Right lobe of liver (tissue), 4 donors: Measurements from ENCODE around the gene PDCD10.

ENCODE experiments used
- CTCF ChIP-seq, 4 donors: fragments of 200-600 bp in 3 of 4; fragments of 450-650 bp in 1 of 4; IDR thresholded peaks; one replicate each; pipeline versions ENCODE4 v1.5.1 to v1.8.0; 2016 to 2022; ENCODE audit warnings: antibody characterized with exemption in 4 of 4, mild to moderate bottlenecking in 2 of 4
- POLR2A ChIP-seq: fragments of 450-650 bp; IDR thresholded peaks from one replicate; pipeline ENCODE4 v1.6.1; 2017; ENCODE audit warnings: antibody characterized with exemption, mild to moderate bottlenecking
- donor health status: DM: no; HTN: no; CAD: no.
- donor health status: DM: no; HTN: no; CAD: no.
- donor health status: DM: no; HTN: yes; CAD: no.

DNA sequence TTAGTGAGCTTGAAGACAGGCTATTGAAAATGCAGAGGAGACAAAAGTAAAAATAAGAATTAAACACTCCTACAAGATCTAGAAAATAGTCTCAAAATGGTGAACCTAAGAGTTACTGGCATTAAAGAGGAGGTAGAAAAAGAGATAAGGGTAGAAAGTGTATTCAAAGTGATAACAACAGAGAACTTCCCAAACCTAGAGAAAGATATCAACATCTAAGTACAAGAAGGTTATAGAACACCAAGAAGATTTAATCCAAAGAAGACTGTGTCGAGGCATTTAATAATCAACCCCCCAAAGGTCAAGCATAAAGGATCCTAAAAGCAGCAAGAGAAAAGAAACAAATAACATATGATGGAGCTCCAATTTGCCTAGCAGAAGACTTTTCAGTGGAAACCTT is 23.3 kb downstream of the PDCD10 start:
- TF ChIP-seq CTCF (IDR thresholded peaks at IDR 0.05) (no peak), POLR2A (no peak)
